Stimulated activated CD8-positive, alpha-beta memory T cell treated with anti-CD3 and anti-CD28 coated beads, Interleukin-15, amount 100 ng/mL, for 24 hours (primary cell): ENCODE measurements around the gene MAOB.
"Not testable (repeated sequence)": the region's sequence is repeated elsewhere in the genome, so short reads cannot be mapped to it uniquely, and the experiment has no call there.

ENCODE experiments used
- DNase-seq: peaks from one replicate; pipeline ENCODE4 v3.0.0-alpha.2; 2020; ENCODE audit warnings: low read depth

MAOB gene

GRCh38 chrX:43882294-43882681 is at the start of gene MAOB:
Gene MAOB (minus strand): TSS chrX:43882450. CDS start chrX:43882299, 151 bp downstream.
- no peak for DNase-seq

- not testable (repeated sequence) for DNase-seq
Measured at GRCh38 chrX:43922032-43922431, 39.8 kb upstream of the MAOB start.

GRCh38 chrX:43910772-43911171 is 28.5 kb upstream of the MAOB start:
- not testable (repeated sequence) for DNase-seq

GRCh38 chrX:43910012-43910411 is 27.8 kb upstream of the MAOB start:
- no peak for DNase-seq

- no peak for DNase-seq
Measured at GRCh38 chrX:43909141-43909540, 26.9 kb upstream of the MAOB start.

- DNase-seq = no peak
Measured at GRCh38 chrX:43899878-43900815, 17.9 kb upstream of the MAOB start.

GRCh38 chrX:43898406-43899035 is 16.3 kb upstream of the MAOB start:
- DNase-seq = no peak

- DNase-seq = no peak
Measured at GRCh38 chrX:43897290-43897689, 15.0 kb upstream of the MAOB start.

GRCh38 chrX:43892336-43892870 is 10.2 kb upstream of the MAOB start:
- DNase-seq = no peak

- DNase-seq = no peak
Measured at GRCh38 chrX:43885617-43886016, 3.4 kb upstream of the MAOB start.

GRCh38 chrX:43881410-43882293 is 598 bp downstream of the MAOB start:
- DNase-seq = no peak

GRCh38 chrX:43880425-43880824 is 1.8 kb downstream of the MAOB start:
- no peak for DNase-seq

GRCh38 chrX:43878906-43879526 is 3.2 kb downstream of the MAOB start:
- DNase-seq = no peak

GRCh38 chrX:43876680-43877079 is 5.6 kb downstream of the MAOB start:
- no peak for DNase-seq

GRCh38 chrX:43870758-43871419 is 11.4 kb downstream of the MAOB start:
- DNase-seq = no peak

GRCh38 chrX:43870011-43870410 is 12.2 kb downstream of the MAOB start:
- no peak for DNase-seq

GRCh38 chrX:43868791-43869190 is 13.5 kb downstream of the MAOB start:
- DNase-seq = no peak

GRCh38 chrX:43866423-43866822 is 15.8 kb downstream of the MAOB start:
- DNase-seq = no peak

- DNase-seq = no peak
Measured at GRCh38 chrX:43865791-43866190, 16.5 kb downstream of the MAOB start.

GRCh38 chrX:43862434-43862833 is 19.8 kb downstream of the MAOB start:
- no peak for DNase-seq

- no peak for DNase-seq
Measured at GRCh38 chrX:43861750-43862149, 20.5 kb downstream of the MAOB start.
